Loucy (cell line): Measurements from ENCODE around the gene GPR26.

Source experiments
- EZH2phosphoT487 ChIP-seq: fragments of 200-600 bp; IDR thresholded peaks from 2 replicates; pipeline ENCODE4 v1.6.1; 2018; ENCODE audit warnings: antibody characterized with exemption, mild to moderate bottlenecking, moderate library complexity, borderline replicate concordance
- TF ChIP-seq, protein P1 (sequence below): fragments of 200-600 bp; sonication (generic); conservative IDR thresholded peaks from 2 replicates; pipeline ENCODE4 v1.5.1; 2014; ENCODE audit warnings: mild to moderate bottlenecking, antibody characterized with exemption, low read length

DNA sequence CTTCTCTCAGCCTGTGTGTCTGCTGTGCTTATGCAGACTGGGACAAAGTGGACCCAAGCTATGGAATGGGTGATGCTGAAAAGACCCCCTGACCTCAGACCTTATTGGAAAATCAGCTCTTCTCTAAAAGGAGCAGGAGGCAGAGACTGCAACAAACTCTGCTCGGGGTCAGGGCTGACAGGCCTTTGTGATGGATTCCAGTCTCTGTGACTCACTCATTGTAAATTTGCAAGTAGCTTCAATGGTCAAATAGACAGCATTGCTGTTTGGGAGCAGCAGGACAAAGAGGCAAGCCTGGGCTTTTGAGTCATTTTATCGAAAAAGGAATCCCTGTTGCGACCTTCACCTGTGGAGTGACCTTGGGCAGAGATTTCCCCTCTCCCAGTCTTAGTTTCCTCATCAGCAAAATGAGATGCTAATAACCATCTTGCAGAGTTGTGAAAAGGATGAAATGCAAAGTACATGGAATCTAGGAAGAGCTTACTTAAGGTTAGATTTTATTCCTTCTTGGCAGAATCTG, 26.1 kb upstream of the GPR26 start:
- TF ChIP-seq, protein P1, sequence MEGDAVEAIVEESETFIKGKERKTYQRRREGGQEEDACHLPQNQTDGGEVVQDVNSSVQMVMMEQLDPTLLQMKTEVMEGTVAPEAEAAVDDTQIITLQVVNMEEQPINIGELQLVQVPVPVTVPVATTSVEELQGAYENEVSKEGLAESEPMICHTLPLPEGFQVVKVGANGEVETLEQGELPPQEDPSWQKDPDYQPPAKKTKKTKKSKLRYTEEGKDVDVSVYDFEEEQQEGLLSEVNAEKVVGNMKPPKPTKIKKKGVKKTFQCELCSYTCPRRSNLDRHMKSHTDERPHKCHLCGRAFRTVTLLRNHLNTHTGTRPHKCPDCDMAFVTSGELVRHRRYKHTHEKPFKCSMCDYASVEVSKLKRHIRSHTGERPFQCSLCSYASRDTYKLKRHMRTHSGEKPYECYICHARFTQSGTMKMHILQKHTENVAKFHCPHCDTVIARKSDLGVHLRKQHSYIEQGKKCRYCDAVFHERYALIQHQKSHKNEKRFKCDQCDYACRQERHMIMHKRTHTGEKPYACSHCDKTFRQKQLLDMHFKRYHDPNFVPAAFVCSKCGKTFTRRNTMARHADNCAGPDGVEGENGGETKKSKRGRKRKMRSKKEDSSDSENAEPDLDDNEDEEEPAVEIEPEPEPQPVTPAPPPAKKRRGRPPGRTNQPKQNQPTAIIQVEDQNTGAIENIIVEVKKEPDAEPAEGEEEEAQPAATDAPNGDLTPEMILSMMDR = no peak
- no peak for TF ChIP-seq EZH2phosphoT487
